Esophagus squamous epithelium (tissue), 5 donors: ENCODE measurements around the gene TGFBR3. TPM values are rescaled to one million over a fixed set of nuclear protein-coding genes. Genes with fewer than 3 reads are reported as not detected.

Experiments used
- DNase-seq: peaks from one replicate; lab custom pipeline; 2025; lab: John Stamatoyannopoulos, UW
- H3K27ac ChIP-seq, 4 donors: fragments of 200-600 bp; sonication (generic); one replicate each; pipeline ENCODE4 v1.5.1; 2016 to 2019; ENCODE audit warnings: mild to moderate bottlenecking in 1 of 4
- H3K27me3 ChIP-seq, 4 donors: fragments of 200-600 bp; sonication (generic); 1 replicate in 3 of 4; 2 replicates in 1 of 4; pipeline versions ENCODE4 v1.5.1 to v1.6.0; 2017 to 2021; ENCODE audit warnings: antibody characterized with exemption in 1 of 4
- H3K36me3 ChIP-seq, 3 donors: fragments of 200-600 bp; sonication (generic); one replicate each; pipeline ENCODE4 v1.5.1; 2016 to 2019
- H3K4me1 ChIP-seq, 3 donors: fragments of 200-600 bp; sonication (generic); one replicate each; pipeline ENCODE4 v1.5.1; 2017 to 2019
- H3K4me3 ChIP-seq, 4 donors: fragments of 200-600 bp; sonication (generic); 1 replicate in 3 of 4; 2 replicates in 1 of 4; pipeline ENCODE4 v1.5.1; 2016 to 2019; ENCODE audit warnings: mild to moderate bottlenecking in 2 of 4, moderate library complexity in 1 of 4
- H3K9me3 ChIP-seq, 3 donors: fragments of 200-600 bp; sonication (generic); one replicate each; pipeline ENCODE4 v1.5.1; 2016 to 2019
- CTCF ChIP-seq, 6 experiments: fragments of 450-650 bp in 4 of 6; fragments of 200-600 bp in 2 of 6; sonication (generic) in 2 of 6; IDR thresholded peaks; one replicate each; pipeline ENCODE4 v1.5.1; 2016 to 2019; ENCODE audit warnings: antibody characterized with exemption in 6 of 6, mild to moderate bottlenecking in 4 of 6, moderate library complexity in 4 of 6
- POLR2A ChIP-seq, 4 donors: fragments of 450-650 bp; IDR thresholded peaks; one replicate each; pipeline ENCODE4 v1.6.1; 2017; ENCODE audit warnings: antibody characterized with exemption in 4 of 4, mild to moderate bottlenecking in 4 of 4, moderate library complexity in 3 of 4
- WGBS, 2 donors: methylation state at CpG; one replicate each; pipeline ENCODE4 v1.1.5; 2018; 5-methylcytosine and 5-hydroxymethylcytosine counted together
- intact Hi-C: fragments of 100-400 bp; cut with DNase I; formaldehyde crosslinking; loops from one replicate; pipeline ENCODE4 v1.15.0; 2022
- total RNA-seq, 4 donors: library from RNA; depleted of rRNA; stranded (reverse); fragments of >200 nt; gene quantifications; one replicate each; pipeline ENCODE4 v1.1.0, GENCODE V29; 2016
- donor health status: DM: yes; HTN: yes; CAD: no.

Gene TGFBR3
- total RNA-seq, result 100 to 1,000 TPM in 1 of 4 donors, 10 to 100 TPM in 3; 11.3 to 119 (median 30.7) TPM

- Histone ChIP-seq H3K36me3 (no peaks in the 10 kb centered on the region), H3K27me3 (no peaks in the 10 kb centered on the region), H3K4me3 (peak within 1 kb of the TSS; percentile 80 to 99 (median 89)), H3K9me3 (no peaks in the 10 kb centered on the region), H3K4me1 (peaks cover 4 to 73% (median 25%) of the 10 kb centered on the region in 3 donors), H3K27ac (peak within 1 kb of the TSS; percentile 90 to 98 (median 94))
- WGBS, 2 donors, result no CpG with 5 or more reads among the region's 92 CpGs
- DNase-seq, result peak; percentile 24
- intact Hi-C loops, result no loop called here
- TF ChIP-seq CTCF (IDR thresholded peaks at IDR 0.05), result peak; percentile 12 to 66 (median 50)
- TF ChIP-seq POLR2A (IDR thresholded peaks at IDR 0.05), result peak in 3 of 4 donors; percentile 42 to 91 (median 85)
These were observed at the start of gene TGFBR3 for GRCh38 chr1:91885716-91886506. TSS of gene TGFBR3 (minus strand) at chr1:91886151. CDS start at chr1:91861531, 24,620 bp downstream.

- Histone ChIP-seq H3K9me3 (no peaks in the 10 kb centered on the region), H3K36me3 (no peaks in the 10 kb centered on the region), H3K4me3 (no peak overlapping the region), H3K4me1 (peaks cover 0 to 6% (median 4%) of the 10 kb centered on the region in 3 donors), H3K27me3 (no peaks in the 10 kb centered on the region), H3K27ac (no peak overlapping the region)
- intact Hi-C loops, result loop anchor here (5.0 kb wide), 1 partner anchor 417 kb away; no protein-coding TSS in a partner anchor
- TF ChIP-seq POLR2A (IDR thresholded peaks at IDR 0.05), result no peak
- WGBS, 2 donors, result 31 to 35% methylated on average over 2 of the region's 2 CpGs
- DNase-seq, result no peak
These were observed 43.3 kb upstream of the TGFBR3 start for GRCh38 chr1:91929250-91929649.

GRCh38 chr1:91928026-91928425 lies 42.1 kb upstream of the TGFBR3 start:
- no peak for DNase-seq
- 63 to 97% methylated on average over 2 of the region's 2 CpGs for WGBS, 2 donors
- no peaks in the 10 kb centered on the region for H3K9me3 ChIP-seq
- H3K36me3 ChIP-seq, result no peaks in the 10 kb centered on the region
- H3K4me1 ChIP-seq, result peaks cover 0 to 6% (median 4%) of the 10 kb centered on the region in 3 donors
- TF ChIP-seq POLR2A (IDR thresholded peaks at IDR 0.05), result no peak
- no peak for TF ChIP-seq CTCF (IDR thresholded peaks at IDR 0.05)
- intact Hi-C loops, result loop anchor here (5.0 kb wide), 1 partner anchor 416 kb away; no protein-coding TSS in a partner anchor
- H3K4me3 ChIP-seq, result no peak overlapping the region
- H3K27me3 ChIP-seq, result no peaks in the 10 kb centered on the region
- no peak overlapping the region for H3K27ac ChIP-seq

- TF ChIP-seq CTCF (IDR thresholded peaks at IDR 0.05), result no peak
- TF ChIP-seq POLR2A (IDR thresholded peaks at IDR 0.05), result no peak
- no peak overlapping the region for H3K4me3 ChIP-seq
- no peaks in the 10 kb centered on the region for H3K36me3 ChIP-seq
- no peaks in the 10 kb centered on the region for H3K27me3 ChIP-seq
- WGBS, 2 donors, result 88 to 92% methylated on average over 4 of the region's 4 CpGs
- no peak overlapping the region for H3K27ac ChIP-seq
- DNase-seq, result no peak
- H3K9me3 ChIP-seq, result no peaks in the 10 kb centered on the region
- intact Hi-C loops, result loop anchor here (5.0 kb wide), 1 partner anchor 414 kb away; no protein-coding TSS in a partner anchor
- peaks cover 0 to 6% (median 4%) of the 10 kb centered on the region in 3 donors for H3K4me1 ChIP-seq
These were observed 39.9 kb upstream of the TGFBR3 start for GRCh38 chr1:91925644-91926435.

- 11 to 33% methylated on average over 2 of the region's 2 CpGs for WGBS, 2 donors
- H3K4me1 ChIP-seq, result peaks cover 0 to 3% (median 2%) of the 10 kb centered on the region in 3 donors
- H3K27ac ChIP-seq, result no peak overlapping the region
These were observed 38.2 kb upstream of the TGFBR3 start for GRCh38 chr1:91924146-91924545.

More at GRCh38 chr1:91924146-91924545, 38.2 kb upstream of the TGFBR3 start:
- DNase-seq, result no peak
- Histone ChIP-seq H3K27me3 (no peaks in the 10 kb centered on the region), H3K36me3 (no peaks in the 10 kb centered on the region), H3K9me3 (no peaks in the 10 kb centered on the region), H3K4me3 (no peak overlapping the region)
- intact Hi-C loops, result no loop called here
- TF ChIP-seq CTCF (IDR thresholded peaks at IDR 0.05) (no peak), POLR2A (IDR thresholded peaks at IDR 0.05) (no peak)
